ENCODE measurements around the gene MAML2.

The MAML2 gene

DNA sequence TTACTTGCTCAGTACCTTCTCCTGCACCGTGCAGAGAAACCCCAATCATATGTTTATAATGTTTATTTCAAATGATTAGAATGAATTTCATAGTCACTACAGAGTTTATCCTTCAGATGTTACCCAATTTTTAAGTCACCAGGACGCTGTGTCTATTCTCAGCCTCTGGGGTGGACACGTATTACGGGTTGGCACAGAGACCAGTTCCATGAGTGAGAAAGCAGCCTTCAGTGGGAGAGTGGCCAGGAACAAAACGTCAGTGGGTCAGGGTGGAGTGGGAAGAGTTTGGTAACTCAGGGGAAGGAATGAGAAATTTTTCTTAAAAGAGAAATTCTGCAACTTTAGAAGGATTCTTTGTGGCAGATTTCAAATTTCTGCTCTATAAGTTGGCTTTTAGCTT lies 342.0 kb downstream of the MAML2 start:
- Histone ChIP-seq H3K27ac (ENCODE audit: low read depth, low read length) (no peak overlapping the region), H4K8ac (ENCODE audit: low read depth, low read length) (no peak overlapping the region), H3K23ac (ENCODE audit: low read length) (no peak overlapping the region), H3K79me1 (ENCODE audit: low read length) (no peaks in the 10 kb centered on the region), H3K4me2 (ENCODE audit: low read length) (no peak overlapping the region), H3K36me3 (ENCODE audit: control insufficient read depth, insufficient read depth, low read length) (no peaks in the 10 kb centered on the region), H2BK120ac (ENCODE audit: low read depth, low read length) (no peak overlapping the region), H2BK5ac (ENCODE audit: low read length) (no peak overlapping the region), H4K5ac (ENCODE audit: low read length) (no peak overlapping the region), H2AK5ac (ENCODE audit: low read length) (no peak overlapping the region), H3K79me2 (ENCODE audit: control insufficient read depth, insufficient read depth, low read length) (no peaks in the 10 kb centered on the region), H3K18ac (ENCODE audit: low read length) (no peak overlapping the region), H3K4me3 (ENCODE audit: low read length) (no peak overlapping the region), H3K9ac (ENCODE audit: low read length) (no peak overlapping the region), H3K27me3 (ENCODE audit: insufficient read depth, low read length, poor library complexity) (no peaks in the 10 kb centered on the region), H2BK15ac (replicated peaks; ENCODE audit: low read depth) (no peak overlapping the region), H3K4ac (ENCODE audit: low read depth, low read length) (no peak overlapping the region), H3K56ac (ENCODE audit: low read length) (no peak overlapping the region), H3K4me1 (ENCODE audit: control insufficient read depth, low read depth, low read length) (no peaks in the 10 kb centered on the region)
- WGBS (ENCODE audit: extremely low coverage, insufficient coverage, low lambda C conversion rate) = no CpG with 5 or more reads among the region's 5 CpGs
- no peak for DNase-seq

DNA sequence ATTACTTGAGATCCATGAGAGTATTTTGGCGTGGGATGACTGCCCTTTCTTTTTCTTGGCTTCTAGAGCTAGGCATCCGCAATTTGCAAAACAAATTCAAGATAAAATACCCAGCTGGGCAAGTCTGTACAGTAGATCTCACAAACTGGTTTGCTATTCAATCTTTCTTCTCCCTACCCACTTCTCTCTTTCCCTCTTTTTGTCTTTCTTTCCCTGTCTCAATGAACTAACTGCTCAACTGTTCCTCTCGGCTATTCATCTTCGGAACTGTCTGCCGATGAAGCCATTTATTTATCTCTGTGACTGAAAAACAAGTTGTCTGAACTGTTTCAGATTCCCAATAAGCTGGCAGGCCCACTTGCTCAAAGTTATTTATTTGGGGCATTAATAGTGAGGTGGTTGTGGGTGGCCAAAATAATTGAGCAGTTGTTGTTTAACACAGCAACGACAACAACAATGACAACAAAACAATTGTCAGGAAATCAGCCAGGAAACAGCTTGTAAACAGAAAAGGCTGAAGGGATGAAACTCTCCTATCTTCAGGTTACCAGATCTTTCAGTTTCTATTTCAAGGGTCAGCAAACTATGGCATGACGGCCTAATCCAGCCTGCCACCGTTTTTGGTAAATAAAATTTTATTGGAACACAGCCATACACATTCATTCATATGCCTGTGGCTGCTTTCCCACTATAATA lies 343.1 kb downstream of the MAML2 start:
- Histone ChIP-seq H3K56ac (ENCODE audit: low read length) (peak overlapping the region; percentile 63), H3K27ac (ENCODE audit: low read depth, low read length) (no peak overlapping the region), H3K18ac (ENCODE audit: low read length) (no peak overlapping the region), H3K4ac (ENCODE audit: low read depth, low read length) (no peak overlapping the region), H3K4me3 (ENCODE audit: low read length) (no peak overlapping the region), H4K5ac (ENCODE audit: low read length) (no peak overlapping the region), H3K36me3 (ENCODE audit: control insufficient read depth, insufficient read depth, low read length) (no peaks in the 10 kb centered on the region), H3K79me1 (ENCODE audit: low read length) (no peaks in the 10 kb centered on the region), H2BK5ac (ENCODE audit: low read length) (no peak overlapping the region), H2BK120ac (ENCODE audit: low read depth, low read length) (no peak overlapping the region), H3K27me3 (ENCODE audit: insufficient read depth, low read length, poor library complexity) (no peaks in the 10 kb centered on the region), H2BK15ac (replicated peaks; ENCODE audit: low read depth) (no peak overlapping the region), H2AK5ac (ENCODE audit: low read length) (no peak overlapping the region), H3K23ac (ENCODE audit: low read length) (peak overlapping the region; percentile 74), H3K4me1 (ENCODE audit: control insufficient read depth, low read depth, low read length) (no peaks in the 10 kb centered on the region), H3K9ac (ENCODE audit: low read length) (no peak overlapping the region), H3K79me2 (ENCODE audit: control insufficient read depth, insufficient read depth, low read length) (no peaks in the 10 kb centered on the region), H3K4me2 (ENCODE audit: low read length) (no peak overlapping the region), H4K8ac (ENCODE audit: low read depth, low read length) (no peak overlapping the region)
- no CpG with 5 or more reads among the region's 8 CpGs for WGBS (ENCODE audit: extremely low coverage, insufficient coverage, low lambda C conversion rate)
- DNase-seq = no peak

- DNase-seq = no peak
- Histone ChIP-seq H3K79me1 (ENCODE audit: low read length) (no peaks in the 10 kb centered on the region), H3K79me2 (ENCODE audit: control insufficient read depth, insufficient read depth, low read length) (no peaks in the 10 kb centered on the region), H3K4ac (ENCODE audit: low read depth, low read length) (no peak overlapping the region), H3K27me3 (ENCODE audit: insufficient read depth, low read length, poor library complexity) (no peaks in the 10 kb centered on the region), H3K4me3 (ENCODE audit: low read length) (no peak overlapping the region), H3K4me2 (ENCODE audit: low read length) (no peak overlapping the region), H2BK5ac (ENCODE audit: low read length) (no peak overlapping the region), H3K23ac (ENCODE audit: low read length) (no peak overlapping the region), H3K27ac (ENCODE audit: low read depth, low read length) (no peak overlapping the region), H3K4me1 (ENCODE audit: control insufficient read depth, low read depth, low read length) (no peaks in the 10 kb centered on the region), H3K9ac (ENCODE audit: low read length) (no peak overlapping the region), H3K36me3 (ENCODE audit: control insufficient read depth, insufficient read depth, low read length) (no peaks in the 10 kb centered on the region), H2AK5ac (ENCODE audit: low read length) (no peak overlapping the region), H2BK120ac (ENCODE audit: low read depth, low read length) (no peak overlapping the region), H2BK15ac (replicated peaks; ENCODE audit: low read depth) (no peak overlapping the region), H3K56ac (ENCODE audit: low read length) (no peak overlapping the region), H4K5ac (ENCODE audit: low read length) (no peak overlapping the region), H3K18ac (ENCODE audit: low read length) (no peak overlapping the region), H4K8ac (ENCODE audit: low read depth, low read length) (no peak overlapping the region)
- WGBS (ENCODE audit: extremely low coverage, insufficient coverage, low lambda C conversion rate) = no CpG with 5 or more reads among the region's 4 CpGs
Measured at GRCh38 chr11:95996621-95997235, 346.3 kb downstream of the MAML2 start.

DNA sequence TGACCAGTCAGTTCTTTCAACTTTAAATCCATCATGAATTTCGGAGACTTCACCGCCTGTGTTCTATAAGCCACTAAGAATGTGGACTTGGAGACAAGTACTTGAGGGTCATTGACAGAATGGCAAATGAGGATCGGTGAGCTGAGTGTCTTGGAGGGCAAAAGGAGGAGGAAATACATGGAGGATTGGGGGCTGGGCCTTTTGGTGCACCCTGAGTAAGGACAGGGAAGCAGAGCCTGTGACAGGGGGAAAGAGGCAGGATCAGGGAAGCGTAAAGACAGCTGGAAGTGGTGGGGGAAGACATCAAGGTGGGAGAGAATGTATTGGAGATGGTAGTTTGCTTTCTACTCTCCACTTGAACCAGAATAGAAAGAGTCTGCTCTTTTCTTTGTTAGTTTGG lies 348.7 kb downstream of the MAML2 start:
- H3K27me3 ChIP-seq (ENCODE audit: insufficient read depth, low read length, poor library complexity) = no peaks in the 10 kb centered on the region
- H2BK5ac ChIP-seq (ENCODE audit: low read length) = no peak overlapping the region
- no peak overlapping the region for H3K18ac ChIP-seq (ENCODE audit: low read length)
- no peak overlapping the region for H3K23ac ChIP-seq (ENCODE audit: low read length)
- H3K4me1 ChIP-seq (ENCODE audit: control insufficient read depth, low read depth, low read length) = no peaks in the 10 kb centered on the region
- no peak overlapping the region for H2BK15ac ChIP-seq (replicated peaks; ENCODE audit: low read depth)
- H4K5ac ChIP-seq (ENCODE audit: low read length) = no peak overlapping the region
- no peak overlapping the region for H3K4me3 ChIP-seq (ENCODE audit: low read length)
- H3K27ac ChIP-seq (ENCODE audit: low read depth, low read length) = no peak overlapping the region
- no peak overlapping the region for H4K8ac ChIP-seq (ENCODE audit: low read depth, low read length)
- H3K4me2 ChIP-seq (ENCODE audit: low read length) = no peak overlapping the region
- H3K36me3 ChIP-seq (ENCODE audit: control insufficient read depth, insufficient read depth, low read length) = no peaks in the 10 kb centered on the region
- H3K56ac ChIP-seq (ENCODE audit: low read length) = no peak overlapping the region
- H3K9ac ChIP-seq (ENCODE audit: low read length) = no peak overlapping the region
- WGBS (ENCODE audit: extremely low coverage, insufficient coverage, low lambda C conversion rate) = no CpG with 5 or more reads among the region's 4 CpGs
- no peak for DNase-seq
- no peak overlapping the region for H2AK5ac ChIP-seq (ENCODE audit: low read length)
- no peak overlapping the region for H3K4ac ChIP-seq (ENCODE audit: low read depth, low read length)
- H3K79me2 ChIP-seq (ENCODE audit: control insufficient read depth, insufficient read depth, low read length) = no peaks in the 10 kb centered on the region
- no peaks in the 10 kb centered on the region for H3K79me1 ChIP-seq (ENCODE audit: low read length)
- H2BK120ac ChIP-seq (ENCODE audit: low read depth, low read length) = no peak overlapping the region

DNA sequence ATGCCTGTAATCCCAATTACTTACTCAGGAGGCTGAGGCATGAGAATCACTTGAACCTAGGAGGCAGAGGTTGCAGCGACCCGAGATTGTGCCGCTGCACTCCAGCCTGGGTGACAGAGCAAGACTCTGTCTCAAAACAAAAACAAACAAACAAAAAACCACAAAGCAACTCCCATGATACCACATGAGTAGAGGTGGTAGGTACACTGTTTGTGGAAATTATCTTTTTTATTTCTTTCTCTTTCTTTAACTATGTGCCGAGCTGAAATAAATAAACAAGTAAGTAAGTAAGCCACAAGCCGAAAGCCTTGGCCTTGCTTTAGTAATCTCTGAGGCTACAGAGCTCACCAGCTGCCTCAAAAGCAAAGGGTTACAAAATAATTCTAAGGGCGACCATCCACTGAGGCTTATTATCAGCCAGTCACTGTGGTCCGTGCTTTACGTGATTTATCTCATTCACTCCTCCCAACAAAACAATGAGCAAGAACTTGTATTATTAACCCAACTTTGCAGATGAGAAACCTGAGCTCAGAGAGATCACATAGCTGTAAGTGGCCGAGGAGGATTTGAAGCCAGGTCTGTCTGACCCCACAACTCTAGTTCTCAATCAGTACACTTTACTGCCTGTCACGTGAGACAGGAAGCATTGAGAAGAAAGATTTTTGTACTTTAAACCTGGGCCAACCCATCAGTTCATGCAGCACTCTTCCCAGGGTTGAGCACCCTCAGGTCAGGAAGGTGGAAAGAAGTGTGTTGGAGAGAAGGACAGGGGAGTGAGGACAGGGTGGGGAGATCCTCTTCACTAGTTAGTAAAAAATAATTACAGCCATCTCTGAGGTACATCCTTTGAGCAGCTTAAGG lies 349.3 kb downstream of the MAML2 start:
- H3K23ac ChIP-seq (ENCODE audit: low read length) = no peak overlapping the region
- H3K4me2 ChIP-seq (ENCODE audit: low read length) = no peak overlapping the region
- H3K79me2 ChIP-seq (ENCODE audit: control insufficient read depth, insufficient read depth, low read length) = no peaks in the 10 kb centered on the region
- H3K9ac ChIP-seq (ENCODE audit: low read length) = no peak overlapping the region
- no peaks in the 10 kb centered on the region for H3K36me3 ChIP-seq (ENCODE audit: control insufficient read depth, insufficient read depth, low read length)
- no peak overlapping the region for H2BK120ac ChIP-seq (ENCODE audit: low read depth, low read length)
- WGBS (ENCODE audit: extremely low coverage, insufficient coverage, low lambda C conversion rate) = no CpG with 5 or more reads among the region's 10 CpGs
- no peak overlapping the region for H3K4me3 ChIP-seq (ENCODE audit: low read length)
- no peaks in the 10 kb centered on the region for H3K79me1 ChIP-seq (ENCODE audit: low read length)
- H3K56ac ChIP-seq (ENCODE audit: low read length) = no peak overlapping the region
- no peak overlapping the region for H4K5ac ChIP-seq (ENCODE audit: low read length)
- no peaks in the 10 kb centered on the region for H3K4me1 ChIP-seq (ENCODE audit: control insufficient read depth, low read depth, low read length)
- no peak overlapping the region for H2BK15ac ChIP-seq (replicated peaks; ENCODE audit: low read depth)
- no peak overlapping the region for H4K8ac ChIP-seq (ENCODE audit: low read depth, low read length)
- H2AK5ac ChIP-seq (ENCODE audit: low read length) = no peak overlapping the region
- H2BK5ac ChIP-seq (ENCODE audit: low read length) = no peak overlapping the region
- H3K27me3 ChIP-seq (ENCODE audit: insufficient read depth, low read length, poor library complexity) = no peaks in the 10 kb centered on the region
- no peak overlapping the region for H3K18ac ChIP-seq (ENCODE audit: low read length)
- no peak overlapping the region for H3K27ac ChIP-seq (ENCODE audit: low read depth, low read length)
- H3K4ac ChIP-seq (ENCODE audit: low read depth, low read length) = peak overlapping the region; percentile 2
- no peak for DNase-seq
